Measurements from ENCODE around the gene C1orf35.

The C1orf35 gene

DNA sequence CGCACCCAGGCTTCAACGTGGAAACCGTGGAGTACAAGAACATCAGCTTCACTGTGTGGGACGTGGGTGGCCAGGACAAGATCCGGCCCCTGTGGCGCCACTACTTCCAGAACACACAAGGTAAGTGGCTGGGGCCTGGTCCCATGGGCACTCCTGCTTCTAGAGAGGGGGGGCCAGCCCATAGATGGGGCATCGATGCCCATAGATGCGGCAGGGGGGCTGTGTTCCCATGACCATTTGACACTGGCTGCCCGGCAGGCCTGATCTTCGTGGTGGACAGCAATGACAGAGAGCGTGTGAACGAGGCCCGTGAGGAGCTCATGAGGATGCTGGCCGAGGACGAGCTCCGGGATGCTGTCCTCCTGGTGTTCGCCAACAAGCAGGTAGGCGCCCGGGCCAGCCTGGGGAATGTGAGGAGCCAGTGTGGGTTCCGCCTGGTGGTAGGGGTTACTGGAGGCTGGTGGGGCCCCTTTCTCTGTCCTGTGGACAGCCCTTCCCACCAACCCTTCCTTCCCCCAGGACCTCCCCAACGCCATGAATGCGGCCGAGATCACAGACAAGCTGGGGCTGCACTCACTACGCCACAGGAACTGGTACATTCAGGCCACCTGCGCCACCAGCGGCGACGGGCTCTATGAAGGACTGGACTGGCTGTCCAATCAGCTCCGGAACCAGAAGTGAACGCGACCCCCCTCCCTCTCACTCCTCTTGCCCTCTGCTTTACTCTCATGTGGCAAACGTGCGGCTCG, 5.6 kb downstream of the C1orf35 start:
- DNase-seq = peak; percentile 28
- peaks cover 32% of the 10 kb centered on the region for H3K4me1 Mint-ChIP-seq (ENCODE audit: low read depth)
- H3K27me3 Mint-ChIP-seq = no peaks in the 10 kb centered on the region
- peaks cover 14% of the 10 kb centered on the region for H3K9me3 Mint-ChIP-seq
- peaks cover 93% of the 10 kb centered on the region for H3K36me3 Mint-ChIP-seq (ENCODE audit: low read depth)
- H3K27ac Mint-ChIP-seq = peak overlapping the region; percentile 73
- H3K4me3 Mint-ChIP-seq = no peak overlapping the region

DNA sequence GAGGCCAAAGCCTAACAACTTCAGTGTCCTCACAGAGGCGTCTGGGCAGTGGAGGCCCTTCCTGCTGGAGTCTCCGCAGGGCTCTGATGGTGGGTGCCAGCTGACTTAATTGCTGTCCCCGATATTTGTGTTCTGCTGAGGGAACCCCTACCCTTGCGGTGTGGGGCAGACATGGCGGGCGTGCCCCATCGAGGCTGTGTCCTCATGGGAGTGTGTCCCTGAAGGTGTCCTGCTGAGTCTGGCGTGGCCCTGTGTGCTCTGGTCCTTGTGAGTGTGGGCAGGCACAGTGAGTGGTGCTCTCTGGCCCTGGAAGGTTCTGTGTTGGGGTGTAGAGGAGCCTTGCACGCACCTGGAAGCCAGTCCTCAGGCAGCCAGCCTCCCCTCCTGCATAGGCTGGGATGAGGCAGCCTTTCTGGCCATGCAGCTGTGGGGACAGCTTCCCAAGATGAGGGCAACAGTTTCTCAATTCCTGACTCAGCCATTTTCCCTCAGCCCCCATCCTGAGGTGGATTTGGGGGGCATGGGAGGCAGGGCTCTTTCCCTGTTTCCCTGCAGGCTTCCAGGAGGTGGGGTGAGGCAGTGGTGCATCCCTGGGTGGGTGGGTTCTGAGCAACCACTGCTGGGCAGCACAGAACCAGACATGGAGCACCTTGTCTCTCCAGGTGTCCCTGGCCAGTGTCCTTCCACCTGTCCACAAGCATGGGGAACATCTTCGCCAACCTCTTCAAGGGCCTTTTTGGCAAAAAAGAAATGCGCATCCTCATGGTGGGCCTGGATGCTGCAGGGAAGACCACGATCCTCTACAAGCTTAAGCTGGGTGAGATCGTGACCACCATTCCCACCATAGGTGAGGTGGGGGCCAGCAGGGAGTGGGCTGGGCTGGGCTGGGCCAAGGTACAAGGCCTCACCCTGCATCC, 6.5 kb downstream of the C1orf35 start:
- H3K9me3 Mint-ChIP-seq = peaks cover 14% of the 10 kb centered on the region
- no peaks in the 10 kb centered on the region for H3K27me3 Mint-ChIP-seq
- peak; percentile 22 for DNase-seq
- H3K36me3 Mint-ChIP-seq (ENCODE audit: low read depth) = peaks cover 100% of the 10 kb centered on the region
- peak overlapping the region; percentile 73 for H3K27ac Mint-ChIP-seq
- H3K4me3 Mint-ChIP-seq = no peak overlapping the region
- H3K4me1 Mint-ChIP-seq (ENCODE audit: low read depth) = peaks cover 40% of the 10 kb centered on the region

DNA sequence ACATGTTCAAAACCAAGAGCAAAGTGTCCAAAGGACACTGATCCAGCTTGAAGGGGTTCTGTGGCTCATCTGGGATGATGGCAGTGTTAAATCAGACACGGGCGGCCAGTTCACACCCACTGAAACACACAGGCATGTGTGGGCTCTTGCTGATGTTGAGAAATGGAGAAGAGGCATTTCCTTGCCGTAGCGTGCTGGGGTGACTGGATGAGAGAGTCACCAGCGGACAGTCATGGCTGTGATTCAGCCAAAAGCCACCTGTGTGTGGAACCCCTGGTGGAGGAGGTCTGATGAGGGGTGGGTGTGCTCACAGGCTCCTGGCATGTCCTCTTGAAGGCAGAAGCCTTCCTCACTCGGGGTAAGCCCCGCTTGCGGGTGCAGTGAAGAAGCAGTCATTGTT, 7.2 kb downstream of the C1orf35 start:
- DNase-seq = no peak
- H3K4me3 Mint-ChIP-seq = no peak overlapping the region
- H3K27ac Mint-ChIP-seq = peak overlapping the region; percentile 84
- H3K4me1 Mint-ChIP-seq (ENCODE audit: low read depth) = peaks cover 41% of the 10 kb centered on the region
- H3K27me3 Mint-ChIP-seq = no peaks in the 10 kb centered on the region
- H3K36me3 Mint-ChIP-seq (ENCODE audit: low read depth) = peaks cover 100% of the 10 kb centered on the region
- H3K9me3 Mint-ChIP-seq = peaks cover 14% of the 10 kb centered on the region

DNA sequence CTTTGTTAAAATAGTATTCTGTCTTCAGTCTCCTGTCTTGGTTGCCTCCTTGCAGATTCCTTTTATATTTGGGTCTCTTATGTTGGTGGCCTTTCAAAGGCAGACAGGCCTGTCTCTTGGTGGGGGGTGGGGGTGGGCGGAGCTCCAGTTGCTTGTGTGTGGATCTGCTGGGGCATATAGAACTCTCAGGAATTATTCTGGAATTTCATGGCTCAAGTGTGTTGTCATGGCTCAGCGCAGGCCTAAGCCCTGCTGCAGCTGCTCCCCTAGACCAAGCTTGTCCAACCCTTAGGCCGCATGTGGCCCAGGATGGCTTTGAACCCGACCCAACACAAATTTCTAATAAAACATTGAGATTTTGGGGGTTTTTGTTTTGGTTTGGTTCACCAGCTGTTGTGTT, 8.0 kb downstream of the C1orf35 start:
- DNase-seq = no peak
- peaks cover 100% of the 10 kb centered on the region for H3K36me3 Mint-ChIP-seq (ENCODE audit: low read depth)
- H3K4me3 Mint-ChIP-seq = no peak overlapping the region
- H3K27ac Mint-ChIP-seq = peak overlapping the region; percentile 84
- peaks cover 14% of the 10 kb centered on the region for H3K9me3 Mint-ChIP-seq
- H3K27me3 Mint-ChIP-seq = no peaks in the 10 kb centered on the region
- H3K4me1 Mint-ChIP-seq (ENCODE audit: low read depth) = peaks cover 48% of the 10 kb centered on the region

DNA sequence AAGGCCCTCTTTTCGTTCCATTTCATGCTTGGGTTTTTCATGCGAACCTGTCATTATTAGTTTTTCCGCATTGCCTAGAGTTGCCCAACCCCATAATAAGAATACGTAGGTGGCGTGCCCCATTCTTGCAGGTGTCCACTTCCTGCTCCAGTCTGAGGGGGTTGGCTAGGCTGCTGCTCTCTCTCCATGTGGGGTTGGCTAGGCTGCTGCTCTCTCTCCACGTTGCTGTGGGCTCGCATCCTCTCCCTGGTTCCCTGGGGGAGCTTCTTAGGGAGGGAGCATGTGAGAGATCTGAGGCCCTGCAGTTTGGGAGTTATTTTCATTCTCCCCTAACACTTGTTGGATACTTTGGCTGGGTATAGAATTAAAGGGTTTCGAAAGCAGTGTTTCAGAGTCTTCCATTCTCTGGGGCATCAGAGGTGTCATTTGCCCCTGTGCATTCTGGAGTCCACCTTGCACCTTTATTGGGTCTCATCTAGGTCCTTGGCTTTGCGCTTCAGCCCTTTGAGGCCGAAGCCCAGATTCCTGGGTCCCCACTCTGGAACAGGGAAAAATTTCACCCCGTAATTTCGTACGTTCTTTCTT, 8.6 kb downstream of the C1orf35 start:
- Mint-ChIP-seq H3K27me3 (no peaks in the 10 kb centered on the region), H3K36me3 (ENCODE audit: low read depth) (peaks cover 100% of the 10 kb centered on the region), H3K4me1 (ENCODE audit: low read depth) (peaks cover 55% of the 10 kb centered on the region), H3K9me3 (peaks cover 14% of the 10 kb centered on the region), H3K27ac (peak overlapping the region; percentile 84), H3K4me3 (no peak overlapping the region)
- no peak for DNase-seq

DNA sequence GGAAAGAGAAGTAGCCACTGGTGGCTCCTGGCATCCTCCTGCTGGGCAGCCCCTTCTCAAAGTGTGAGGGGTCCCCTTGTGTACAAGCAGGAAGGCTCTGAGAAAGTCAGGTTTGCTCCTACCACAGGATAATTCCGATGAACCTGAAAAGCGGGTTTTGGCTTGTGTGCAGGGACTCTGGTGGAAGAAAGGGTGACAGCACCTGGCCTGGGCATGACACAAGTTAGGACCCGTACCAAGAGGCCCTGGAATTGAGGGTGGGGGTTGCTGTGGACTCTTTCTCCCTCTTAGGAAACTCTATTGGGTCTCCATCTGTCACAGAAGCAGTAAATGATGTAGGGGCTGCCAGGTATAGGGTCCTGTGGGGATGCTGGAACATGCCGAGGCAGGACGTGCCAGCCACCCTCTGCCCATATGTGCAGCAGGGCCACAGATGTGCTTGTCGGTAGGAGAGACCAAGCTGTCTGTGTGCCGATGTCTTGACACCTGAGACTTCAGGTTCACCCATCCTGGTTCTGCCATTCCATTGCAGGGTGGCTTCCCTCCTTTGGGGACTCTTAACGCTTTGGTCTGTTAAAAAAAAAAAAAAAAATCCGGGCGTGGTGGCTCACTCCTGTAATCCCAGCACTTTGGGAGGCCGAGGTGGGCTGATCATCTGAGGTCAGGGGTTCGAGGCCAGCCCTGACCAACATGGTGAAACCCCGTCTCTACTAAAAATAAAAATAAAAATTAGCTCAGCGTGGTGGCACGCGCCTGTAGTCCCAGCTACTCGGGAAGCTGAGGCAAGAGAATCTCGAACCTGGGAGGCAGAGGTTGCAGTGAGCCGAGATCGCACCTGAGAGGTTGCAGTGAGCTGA, 9.8 kb downstream of the C1orf35 start:
- no peak for DNase-seq
- Mint-ChIP-seq H3K27me3 (no peaks in the 10 kb centered on the region), H3K27ac (no peak overlapping the region), H3K9me3 (peaks cover 14% of the 10 kb centered on the region), H3K36me3 (ENCODE audit: low read depth) (peaks cover 100% of the 10 kb centered on the region), H3K4me1 (ENCODE audit: low read depth) (peaks cover 65% of the 10 kb centered on the region), H3K4me3 (no peak overlapping the region)

DNA sequence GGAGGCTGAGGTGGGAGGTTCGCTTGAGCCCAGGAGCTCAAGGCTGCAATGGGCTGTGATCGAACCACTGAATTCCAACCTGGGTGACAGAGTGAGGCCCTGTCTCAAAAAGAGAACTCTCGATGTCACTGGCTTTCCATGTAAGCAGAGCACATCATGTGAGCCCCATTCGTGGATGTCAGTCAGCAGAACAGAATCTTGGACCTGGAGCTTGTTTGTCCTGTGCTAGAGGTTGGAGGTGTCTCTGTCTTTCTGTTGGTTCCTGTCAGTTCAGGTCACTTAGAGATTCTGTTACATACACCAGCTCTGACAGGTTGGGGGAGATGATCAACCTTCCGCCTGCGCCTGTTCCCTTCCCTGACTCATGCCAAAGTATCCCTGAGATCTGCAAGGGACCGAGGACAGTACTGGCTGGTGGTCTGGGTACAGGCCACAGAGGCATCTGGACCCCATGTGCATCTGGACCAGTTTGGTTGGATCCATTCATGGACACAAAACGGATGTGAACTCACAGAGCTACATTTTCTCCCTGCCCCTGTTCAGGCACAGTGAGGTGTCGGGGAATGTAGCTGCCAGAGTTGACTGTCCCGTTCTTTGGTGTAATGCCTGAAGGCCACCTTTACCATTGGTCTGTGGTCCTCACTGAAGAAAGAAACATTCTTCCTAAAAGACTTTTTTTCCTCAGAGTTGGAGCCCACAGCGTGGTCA, 10.6 kb downstream of the C1orf35 start:
- Mint-ChIP-seq H3K9me3 (peaks cover 14% of the 10 kb centered on the region), H3K4me3 (no peak overlapping the region), H3K27me3 (no peaks in the 10 kb centered on the region), H3K36me3 (ENCODE audit: low read depth) (peaks cover 100% of the 10 kb centered on the region), H3K4me1 (ENCODE audit: low read depth) (peaks cover 73% of the 10 kb centered on the region), H3K27ac (peak overlapping the region; percentile 89)
- DNase-seq = no peak

DNA sequence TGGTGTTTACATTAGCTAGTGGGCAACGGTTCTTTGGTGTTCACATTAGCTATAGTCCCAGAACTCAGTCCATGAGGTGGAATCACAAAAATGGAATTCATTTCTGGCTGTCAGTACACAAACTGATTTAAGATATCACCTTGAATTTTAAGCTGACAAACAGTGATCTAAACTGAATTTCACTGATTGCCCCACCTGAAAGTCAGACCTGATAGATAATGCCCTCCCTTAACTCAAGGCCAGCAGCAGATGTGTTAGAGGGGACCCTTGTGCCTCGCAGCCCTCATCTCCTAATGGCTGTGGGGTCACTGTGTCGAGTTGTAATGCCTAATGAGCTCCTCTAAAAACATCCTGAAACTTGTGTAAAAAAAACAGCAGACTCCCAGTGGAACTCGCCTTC, 12.0 kb downstream of the C1orf35 start:
- DNase-seq = no peak
- H3K4me1 Mint-ChIP-seq (ENCODE audit: low read depth) = peaks cover 85% of the 10 kb centered on the region
- peak overlapping the region; percentile 89 for H3K27ac Mint-ChIP-seq
- peaks cover 14% of the 10 kb centered on the region for H3K9me3 Mint-ChIP-seq
- H3K27me3 Mint-ChIP-seq = no peaks in the 10 kb centered on the region
- no peak overlapping the region for H3K4me3 Mint-ChIP-seq
- peaks cover 98% of the 10 kb centered on the region for H3K36me3 Mint-ChIP-seq (ENCODE audit: low read depth)

DNA sequence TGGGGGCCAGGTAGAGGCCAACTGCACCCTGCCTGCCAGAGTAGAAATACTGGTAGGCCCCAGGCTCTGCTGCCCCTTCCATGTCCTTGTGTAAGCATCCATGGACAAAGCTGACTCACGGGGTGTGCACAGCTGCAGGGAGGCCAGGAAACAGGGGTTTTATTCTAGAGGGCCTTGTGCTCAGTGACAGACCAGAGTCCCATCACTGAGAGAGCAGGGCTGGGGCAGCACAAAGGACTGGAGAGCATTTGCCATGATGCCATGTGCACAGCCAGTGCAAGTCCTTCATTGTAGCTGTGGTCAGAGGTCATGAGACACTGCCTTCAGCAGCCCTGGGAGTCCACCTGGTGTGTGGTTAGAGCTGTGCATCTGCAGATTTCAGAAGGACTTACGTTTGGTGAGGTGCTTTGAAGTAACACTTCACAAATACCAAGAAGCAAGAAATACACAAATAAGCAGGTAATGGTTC, 12.5 kb downstream of the C1orf35 start:
- H3K4me3 Mint-ChIP-seq = peak overlapping the region; percentile 25

DNA sequence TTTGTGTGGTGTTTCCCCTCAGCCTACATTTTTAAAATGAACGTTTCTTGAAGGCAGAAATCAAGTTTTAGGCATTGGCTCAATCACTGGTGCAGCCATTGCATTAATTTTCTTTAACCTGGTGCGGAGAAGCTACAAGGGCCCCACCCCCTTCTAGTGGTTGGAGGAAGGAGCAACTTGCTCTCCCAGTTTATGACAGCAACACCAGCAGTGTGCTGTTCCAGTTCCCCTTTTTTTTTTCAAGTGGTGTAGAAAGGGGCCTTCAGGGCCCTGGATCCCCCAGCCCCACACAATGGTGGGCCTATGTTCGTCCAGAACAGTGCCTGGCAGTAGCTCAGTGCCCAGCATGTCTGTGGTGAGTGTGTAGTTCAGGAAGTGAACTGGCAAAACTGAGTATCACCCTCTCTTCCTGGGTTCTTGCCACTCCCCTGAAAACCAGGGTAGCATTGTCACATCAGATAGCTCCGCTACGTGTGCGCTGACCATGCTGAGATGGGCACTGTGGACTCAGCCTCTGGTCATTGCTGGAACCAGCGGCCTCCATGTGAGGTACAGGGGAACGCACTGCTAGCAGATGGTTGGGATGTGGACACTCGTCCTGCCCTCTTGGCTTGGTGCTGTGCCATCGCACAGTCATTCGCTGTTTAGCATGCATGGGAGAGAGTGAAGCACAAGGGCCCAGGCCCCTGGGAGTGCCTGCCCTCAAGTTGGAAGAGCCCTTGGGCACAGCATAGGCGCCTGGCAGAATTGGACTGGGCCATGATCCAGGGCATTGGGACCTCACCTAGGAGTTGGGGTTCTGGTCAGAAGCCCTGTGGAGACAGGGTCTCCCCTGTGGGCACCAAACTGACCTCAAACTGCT, 13.4 kb downstream of the C1orf35 start:
- DNase-seq = no peak
- peak overlapping the region; percentile 63 for H3K4me3 Mint-ChIP-seq
- peaks cover 88% of the 10 kb centered on the region for H3K4me1 Mint-ChIP-seq (ENCODE audit: low read depth)
- H3K36me3 Mint-ChIP-seq (ENCODE audit: low read depth) = peaks cover 97% of the 10 kb centered on the region
- peaks cover 8% of the 10 kb centered on the region for H3K9me3 Mint-ChIP-seq
- peak overlapping the region; percentile 89 for H3K27ac Mint-ChIP-seq
- no peaks in the 10 kb centered on the region for H3K27me3 Mint-ChIP-seq

More for the DNA sequence above, 12.5 kb downstream of the C1orf35 start:
- Mint-ChIP-seq H3K27me3 (no peaks in the 10 kb centered on the region), H3K27ac (peak overlapping the region; percentile 89), H3K9me3 (peaks cover 13% of the 10 kb centered on the region), H3K4me1 (ENCODE audit: low read depth) (peaks cover 85% of the 10 kb centered on the region), H3K36me3 (ENCODE audit: low read depth) (peaks cover 97% of the 10 kb centered on the region)
- DNase-seq = no peak

DNA sequence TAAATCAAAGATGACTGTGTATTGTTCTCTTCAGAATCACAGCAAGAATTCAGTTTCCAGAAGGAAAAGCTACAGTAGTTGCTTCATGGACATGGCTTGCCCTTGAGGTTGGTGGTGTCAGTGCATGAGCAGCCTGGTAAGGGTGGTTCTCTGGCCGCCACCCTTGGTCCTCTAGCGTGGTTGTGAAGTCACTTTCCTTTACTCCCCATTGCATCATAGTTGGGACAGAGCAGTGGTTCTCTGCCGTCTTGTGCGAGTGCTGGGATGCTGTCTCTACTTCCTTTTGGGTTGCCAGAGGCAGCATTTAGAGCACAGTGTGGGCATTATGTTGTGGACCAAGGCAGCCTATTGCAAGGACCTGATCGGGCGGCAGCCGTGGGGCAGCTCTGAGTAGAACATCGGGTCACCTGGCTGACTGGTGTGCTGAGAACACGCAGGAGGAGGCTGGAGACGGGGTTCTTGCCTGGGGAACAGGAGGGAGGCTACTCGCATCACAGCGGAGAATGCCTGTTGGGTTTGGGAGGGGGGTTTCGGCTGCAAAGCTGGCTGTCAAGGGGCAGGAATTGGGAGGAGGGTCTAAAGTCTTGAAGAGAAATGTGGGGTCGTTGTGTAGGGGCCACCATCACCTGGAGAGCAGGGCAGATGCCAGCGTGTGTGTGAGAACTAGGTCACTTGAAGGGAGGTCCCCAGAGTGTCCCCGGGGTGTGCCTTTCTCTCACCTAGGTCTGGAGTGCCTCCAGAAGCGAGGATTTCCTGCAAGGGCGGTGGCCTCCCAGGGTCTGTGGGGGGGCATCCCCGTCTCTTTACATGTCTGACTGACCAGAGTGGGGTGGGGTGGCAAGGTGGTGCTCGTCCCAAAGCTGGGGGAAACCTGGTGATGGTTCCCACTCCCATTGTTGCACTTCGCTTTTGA, 14.3 kb downstream of the C1orf35 start:
- peaks cover 97% of the 10 kb centered on the region for H3K36me3 Mint-ChIP-seq (ENCODE audit: low read depth)
- no peaks in the 10 kb centered on the region for H3K27me3 Mint-ChIP-seq
- peak overlapping the region; percentile 89 for H3K27ac Mint-ChIP-seq
- DNase-seq = peak; percentile 29
- H3K4me3 Mint-ChIP-seq = peak overlapping the region; percentile 63
- H3K9me3 Mint-ChIP-seq = no peaks in the 10 kb centered on the region
- H3K4me1 Mint-ChIP-seq (ENCODE audit: low read depth) = peaks cover 87% of the 10 kb centered on the region

DNA sequence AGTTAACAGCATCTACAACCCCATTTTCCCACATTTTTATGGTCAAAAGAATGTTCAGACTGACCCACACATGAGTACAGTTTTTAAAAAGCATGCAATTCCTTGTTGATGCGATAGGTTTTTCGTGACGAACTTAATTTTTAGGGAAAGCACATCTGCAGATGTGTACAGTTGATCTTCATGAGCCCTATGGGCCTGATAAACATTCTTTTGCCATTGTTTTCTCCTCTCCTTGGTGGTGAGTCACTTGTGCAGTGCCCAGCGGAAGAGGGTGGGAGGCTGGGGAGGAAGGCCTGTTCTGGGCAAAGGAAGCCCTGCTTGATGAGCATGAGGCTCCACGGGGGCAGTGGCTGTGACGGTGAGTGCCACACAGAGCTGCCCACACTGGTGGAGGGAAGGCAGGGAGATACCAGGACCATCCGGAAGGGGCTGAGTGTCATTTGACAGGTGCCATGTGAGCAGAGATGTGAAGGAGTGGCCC, 15.3 kb downstream of the C1orf35 start:
- Mint-ChIP-seq H3K27me3 (no peaks in the 10 kb centered on the region), H3K4me3 (peak overlapping the region; percentile 63), H3K4me1 (ENCODE audit: low read depth) (peaks cover 86% of the 10 kb centered on the region), H3K9me3 (no peaks in the 10 kb centered on the region), H3K27ac (peak overlapping the region; percentile 89), H3K36me3 (ENCODE audit: low read depth) (peaks cover 95% of the 10 kb centered on the region)
- DNase-seq = no peak

Data from activated T-cell treated with anti-CD3 and anti-CD28 coated beads, Interleukin-2, amount 50 U/mL, for 24 hours (primary cell).